SK-N-SH treated with all-trans-retinoic acid at 6 μM for 48 hours (cell line): ENCODE measurements around the gene SNED1.

Experiments used
- ATAC-seq: fragments of 200-7000 bp; cut with Tn5 transposase; 3 replicates; pipeline ENCODE4 v1.9.1; 2020; ENCODE audit warnings: mild to moderate bottlenecking, moderate library complexity
- ARNTL ChIP-seq: fragments of 450-650 bp; formaldehyde crosslinking; IDR thresholded peaks from 2 replicates; pipeline ENCODE4 v1.5.0; 2020; ENCODE audit warnings: low read depth, mild to moderate bottlenecking, moderate library complexity, borderline replicate concordance
- BACH2 ChIP-seq: fragments of 250-450 bp; sonication (Bioruptor Pico); IDR thresholded peaks from 2 replicates; pipeline ENCODE4 v1.9.0; 2021; ENCODE audit warnings: mild to moderate bottlenecking, borderline replicate concordance
- ESRRG ChIP-seq: fragments of 250-450 bp; sonication (Bioruptor Pico); IDR thresholded peaks from 2 replicates; pipeline ENCODE4 v1.6.1; 2021; ENCODE audit warnings: mild to moderate bottlenecking
- GLIS3 ChIP-seq: fragments of 250-450 bp; sonication (Bioruptor Pico); IDR thresholded peaks from 2 replicates; pipeline ENCODE4 v1.5.0; 2020; ENCODE audit warnings: mild to moderate bottlenecking, moderate library complexity
- OSR1 ChIP-seq: fragments of 250-450 bp; sonication (Bioruptor Pico); IDR thresholded peaks from 2 replicates; pipeline ENCODE4 v1.8.0; 2022; ENCODE audit warnings: moderate library complexity, mild to moderate bottlenecking, inconsistent platforms
- PPARA ChIP-seq: fragments of 250-450 bp; sonication (Bioruptor Pico); IDR thresholded peaks from 2 replicates; pipeline ENCODE4 v1.5.0; 2020; ENCODE audit warnings: mild to moderate bottlenecking, borderline replicate concordance
- RARB ChIP-seq: fragments of 250-450 bp; sonication (Bioruptor Pico); IDR thresholded peaks from 2 replicates; pipeline ENCODE4 v1.8.0; 2021; ENCODE audit warnings: mild to moderate bottlenecking, moderate library complexity
- TCF4 ChIP-seq: fragments of 250-450 bp; sonication (Bioruptor Pico); IDR thresholded peaks from 2 replicates; pipeline ENCODE4 v1.8.0; 2021; ENCODE audit warnings: mild to moderate bottlenecking, moderate library complexity, borderline replicate concordance
- TOX ChIP-seq: fragments of 250-450 bp; sonication (Bioruptor Pico); IDR thresholded peaks from 2 replicates; pipeline ENCODE4 v1.8.0; 2021; ENCODE audit warnings: mild to moderate bottlenecking, moderate library complexity, borderline replicate concordance
- ZC3H10 ChIP-seq: fragments of 250-450 bp; sonication (Bioruptor Pico); IDR thresholded peaks from 2 replicates; pipeline ENCODE4 v1.5.1; 2021; ENCODE audit warnings: mild to moderate bottlenecking, moderate library complexity
- ZFP3 ChIP-seq: fragments of 250-450 bp; sonication (Bioruptor Pico); IDR thresholded peaks from 2 replicates; pipeline ENCODE4 v1.5.0; 2020; ENCODE audit warnings: mild to moderate bottlenecking, moderate library complexity
- ZFP30 ChIP-seq: fragments of 450-650 bp; formaldehyde crosslinking; IDR thresholded peaks from 2 replicates; pipeline ENCODE4 v1.5.0; 2022; ENCODE audit warnings: mild to moderate bottlenecking, moderate library complexity
- ZNF565 ChIP-seq: fragments of 450-650 bp; formaldehyde crosslinking; conservative IDR thresholded peaks from 2 replicates; pipeline ENCODE4 v1.5.0; 2020; ENCODE audit warnings: low read depth, mild to moderate bottlenecking, moderate library complexity
- ZNF70 ChIP-seq: fragments of 450-650 bp; formaldehyde crosslinking; IDR thresholded peaks from 2 replicates; pipeline ENCODE4 v1.5.0; 2020; ENCODE audit warnings: mild to moderate bottlenecking, moderate library complexity
- TF ChIP-seq, protein P1 (sequence below): fragments of 250-450 bp; sonication (Bioruptor Pico); IDR thresholded peaks from 2 replicates; pipeline ENCODE4 v1.5.0; 2020; ENCODE audit warnings: mild to moderate bottlenecking, moderate library complexity
- TF ChIP-seq, protein P2 (sequence below): fragments of 250-450 bp; sonication (Bioruptor Pico); IDR thresholded peaks from 2 replicates; pipeline ENCODE4 v1.5.1; 2020; ENCODE audit warnings: low read depth, mild to moderate bottlenecking, moderate library complexity
- TF ChIP-seq, protein P3 (sequence below): fragments of 250-450 bp; sonication (Bioruptor Pico); IDR thresholded peaks from 2 replicates; pipeline ENCODE4 v1.8.0; 2020; ENCODE audit warnings: mild to moderate bottlenecking, moderate library complexity, borderline replicate concordance
- TF ChIP-seq, protein P4 (sequence below): fragments of 250-450 bp; sonication (Bioruptor Pico); IDR thresholded peaks from 2 replicates; pipeline ENCODE4 v1.8.0; 2021; ENCODE audit warnings: low read depth, mild to moderate bottlenecking, moderate library complexity, borderline replicate concordance

SNED1 gene

DNA sequence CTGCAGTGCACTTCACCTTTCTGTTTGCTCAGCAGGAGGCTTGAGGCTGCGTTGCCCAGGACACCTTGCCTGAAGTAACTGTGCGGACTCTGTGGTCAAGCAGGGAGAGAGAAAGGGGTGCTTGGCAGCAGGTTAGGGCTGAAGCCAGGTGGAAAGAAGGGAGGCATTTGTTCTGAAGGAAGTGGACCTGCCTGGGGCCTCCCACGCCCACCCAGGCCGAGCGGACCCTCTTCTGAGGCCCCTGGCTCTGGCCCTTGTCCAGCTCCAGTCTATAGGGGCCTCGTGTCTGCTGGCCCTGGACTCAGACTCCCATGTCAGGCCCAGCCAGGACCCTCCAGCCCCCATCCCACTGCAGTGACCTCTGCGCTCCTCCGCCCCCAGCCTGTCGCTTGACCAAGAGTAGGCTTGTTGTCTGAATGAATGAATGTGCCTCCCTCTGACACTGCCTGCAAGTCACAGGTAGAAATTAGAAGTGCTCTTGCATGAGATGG, 2.5 kb downstream of the SNED1 start:
- ATAC-seq: no peak
- TF ChIP-seq ESRRG (CRISPR knock-in tag) (no peak), ZC3H10 (CRISPR knock-in tag) (no peak), GLIS3 (CRISPR knock-in tag) (no peak), OSR1 (CRISPR knock-in tag) (no peak), TOX (CRISPR knock-in tag) (no peak), RARB (CRISPR knock-in tag) (no peak), ZFP3 (CRISPR knock-in tag) (no peak)
- TF ChIP-seq, protein P1, sequence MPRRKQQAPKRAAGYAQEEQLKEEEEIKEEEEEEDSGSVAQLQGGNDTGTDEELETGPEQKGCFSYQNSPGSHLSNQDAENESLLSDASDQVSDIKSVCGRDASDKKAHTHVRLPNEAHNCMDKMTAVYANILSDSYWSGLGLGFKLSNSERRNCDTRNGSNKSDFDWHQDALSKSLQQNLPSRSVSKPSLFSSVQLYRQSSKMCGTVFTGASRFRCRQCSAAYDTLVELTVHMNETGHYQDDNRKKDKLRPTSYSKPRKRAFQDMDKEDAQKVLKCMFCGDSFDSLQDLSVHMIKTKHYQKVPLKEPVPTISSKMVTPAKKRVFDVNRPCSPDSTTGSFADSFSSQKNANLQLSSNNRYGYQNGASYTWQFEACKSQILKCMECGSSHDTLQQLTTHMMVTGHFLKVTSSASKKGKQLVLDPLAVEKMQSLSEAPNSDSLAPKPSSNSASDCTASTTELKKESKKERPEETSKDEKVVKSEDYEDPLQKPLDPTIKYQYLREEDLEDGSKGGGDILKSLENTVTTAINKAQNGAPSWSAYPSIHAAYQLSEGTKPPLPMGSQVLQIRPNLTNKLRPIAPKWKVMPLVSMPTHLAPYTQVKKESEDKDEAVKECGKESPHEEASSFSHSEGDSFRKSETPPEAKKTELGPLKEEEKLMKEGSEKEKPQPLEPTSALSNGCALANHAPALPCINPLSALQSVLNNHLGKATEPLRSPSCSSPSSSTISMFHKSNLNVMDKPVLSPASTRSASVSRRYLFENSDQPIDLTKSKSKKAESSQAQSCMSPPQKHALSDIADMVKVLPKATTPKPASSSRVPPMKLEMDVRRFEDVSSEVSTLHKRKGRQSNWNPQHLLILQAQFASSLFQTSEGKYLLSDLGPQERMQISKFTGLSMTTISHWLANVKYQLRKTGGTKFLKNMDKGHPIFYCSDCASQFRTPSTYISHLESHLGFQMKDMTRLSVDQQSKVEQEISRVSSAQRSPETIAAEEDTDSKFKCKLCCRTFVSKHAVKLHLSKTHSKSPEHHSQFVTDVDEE (CRISPR knock-in tag): no peak
- TF ChIP-seq, protein P2, sequence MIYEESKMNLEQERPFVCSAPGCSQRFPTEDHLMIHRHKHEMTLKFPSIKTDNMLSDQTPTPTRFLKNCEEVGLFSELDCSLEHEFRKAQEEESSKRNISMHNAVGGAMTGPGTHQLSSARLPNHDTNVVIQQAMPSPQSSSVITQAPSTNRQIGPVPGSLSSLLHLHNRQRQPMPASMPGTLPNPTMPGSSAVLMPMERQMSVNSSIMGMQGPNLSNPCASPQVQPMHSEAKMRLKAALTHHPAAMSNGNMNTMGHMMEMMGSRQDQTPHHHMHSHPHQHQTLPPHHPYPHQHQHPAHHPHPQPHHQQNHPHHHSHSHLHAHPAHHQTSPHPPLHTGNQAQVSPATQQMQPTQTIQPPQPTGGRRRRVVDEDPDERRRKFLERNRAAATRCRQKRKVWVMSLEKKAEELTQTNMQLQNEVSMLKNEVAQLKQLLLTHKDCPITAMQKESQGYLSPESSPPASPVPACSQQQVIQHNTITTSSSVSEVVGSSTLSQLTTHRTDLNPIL: no peak
- TF ChIP-seq, all 23 proteins: peak for 0

DNA sequence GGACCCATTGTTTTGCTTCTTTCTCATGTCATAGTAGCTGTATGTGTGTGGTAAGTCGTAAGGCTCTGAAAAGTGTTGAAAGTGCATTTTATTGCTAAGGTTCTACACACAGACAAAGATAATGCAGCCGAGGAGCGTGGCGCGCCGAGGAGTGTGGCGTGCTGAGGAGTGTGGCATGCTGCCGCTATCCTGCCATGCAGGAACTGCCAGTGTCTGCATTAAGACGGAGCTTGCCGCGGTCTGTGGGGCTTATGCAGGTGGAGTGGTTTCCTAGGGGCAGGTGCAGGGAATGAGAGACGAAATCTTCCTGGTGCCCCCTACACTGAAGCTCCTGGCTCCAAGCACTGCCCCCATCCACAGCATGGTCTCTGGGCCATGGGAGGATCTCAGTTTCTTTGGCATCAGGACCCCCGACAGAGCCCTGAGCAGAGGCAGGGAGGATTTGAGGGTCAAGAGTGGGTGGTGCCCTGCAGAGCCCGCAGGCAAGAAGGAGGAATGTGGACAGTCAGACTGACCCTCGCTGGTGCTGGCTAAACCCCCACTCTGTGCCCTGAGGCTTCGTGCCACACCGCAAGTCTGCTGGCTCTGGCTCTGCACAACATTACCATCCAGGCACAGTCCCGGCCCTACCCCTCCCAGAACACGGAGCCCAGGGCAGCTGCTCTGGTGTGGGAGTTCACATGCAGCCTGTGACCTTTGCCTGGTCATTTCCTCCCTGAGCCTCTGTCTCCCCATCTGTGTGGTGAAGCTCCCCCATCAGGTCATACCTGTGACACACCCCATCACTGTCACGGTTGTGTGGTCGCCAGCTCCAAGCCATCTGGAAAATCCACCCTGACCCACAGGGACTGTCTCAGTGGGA, 3.2 kb downstream of the SNED1 start:
- TF ChIP-seq, protein P1 (CRISPR knock-in tag): no peak
- TF ChIP-seq, protein P3, sequence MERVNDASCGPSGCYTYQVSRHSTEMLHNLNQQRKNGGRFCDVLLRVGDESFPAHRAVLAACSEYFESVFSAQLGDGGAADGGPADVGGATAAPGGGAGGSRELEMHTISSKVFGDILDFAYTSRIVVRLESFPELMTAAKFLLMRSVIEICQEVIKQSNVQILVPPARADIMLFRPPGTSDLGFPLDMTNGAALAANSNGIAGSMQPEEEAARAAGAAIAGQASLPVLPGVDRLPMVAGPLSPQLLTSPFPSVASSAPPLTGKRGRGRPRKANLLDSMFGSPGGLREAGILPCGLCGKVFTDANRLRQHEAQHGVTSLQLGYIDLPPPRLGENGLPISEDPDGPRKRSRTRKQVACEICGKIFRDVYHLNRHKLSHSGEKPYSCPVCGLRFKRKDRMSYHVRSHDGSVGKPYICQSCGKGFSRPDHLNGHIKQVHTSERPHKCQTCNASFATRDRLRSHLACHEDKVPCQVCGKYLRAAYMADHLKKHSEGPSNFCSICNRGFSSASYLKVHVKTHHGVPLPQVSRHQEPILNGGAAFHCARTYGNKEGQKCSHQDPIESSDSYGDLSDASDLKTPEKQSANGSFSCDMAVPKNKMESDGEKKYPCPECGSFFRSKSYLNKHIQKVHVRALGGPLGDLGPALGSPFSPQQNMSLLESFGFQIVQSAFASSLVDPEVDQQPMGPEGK (CRISPR knock-in tag): no peak
- TF ChIP-seq ZFP3 (CRISPR knock-in tag): no peak
- no peak for TF ChIP-seq OSR1 (CRISPR knock-in tag)
- TF ChIP-seq, protein P4, sequence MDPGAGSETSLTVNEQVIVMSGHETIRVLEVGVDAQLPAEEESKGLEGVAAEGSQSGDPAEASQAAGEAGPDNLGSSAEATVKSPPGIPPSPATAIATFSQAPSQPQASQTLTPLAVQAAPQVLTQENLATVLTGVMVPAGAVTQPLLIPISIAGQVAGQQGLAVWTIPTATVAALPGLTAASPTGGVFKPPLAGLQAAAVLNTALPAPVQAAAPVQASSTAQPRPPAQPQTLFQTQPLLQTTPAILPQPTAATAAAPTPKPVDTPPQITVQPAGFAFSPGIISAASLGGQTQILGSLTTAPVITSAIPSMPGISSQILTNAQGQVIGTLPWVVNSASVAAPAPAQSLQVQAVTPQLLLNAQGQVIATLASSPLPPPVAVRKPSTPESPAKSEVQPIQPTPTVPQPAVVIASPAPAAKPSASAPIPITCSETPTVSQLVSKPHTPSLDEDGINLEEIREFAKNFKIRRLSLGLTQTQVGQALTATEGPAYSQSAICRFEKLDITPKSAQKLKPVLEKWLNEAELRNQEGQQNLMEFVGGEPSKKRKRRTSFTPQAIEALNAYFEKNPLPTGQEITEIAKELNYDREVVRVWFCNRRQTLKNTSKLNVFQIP (CRISPR knock-in tag): no peak
- TF ChIP-seq PPARA (CRISPR knock-in tag): no peak
- TF ChIP-seq TOX (CRISPR knock-in tag): no peak
- TF ChIP-seq BACH2: no peak
- no peak for TF ChIP-seq TCF4 (CRISPR knock-in tag)
- no peak for TF ChIP-seq ARNTL
- ATAC-seq: no peak

DNA sequence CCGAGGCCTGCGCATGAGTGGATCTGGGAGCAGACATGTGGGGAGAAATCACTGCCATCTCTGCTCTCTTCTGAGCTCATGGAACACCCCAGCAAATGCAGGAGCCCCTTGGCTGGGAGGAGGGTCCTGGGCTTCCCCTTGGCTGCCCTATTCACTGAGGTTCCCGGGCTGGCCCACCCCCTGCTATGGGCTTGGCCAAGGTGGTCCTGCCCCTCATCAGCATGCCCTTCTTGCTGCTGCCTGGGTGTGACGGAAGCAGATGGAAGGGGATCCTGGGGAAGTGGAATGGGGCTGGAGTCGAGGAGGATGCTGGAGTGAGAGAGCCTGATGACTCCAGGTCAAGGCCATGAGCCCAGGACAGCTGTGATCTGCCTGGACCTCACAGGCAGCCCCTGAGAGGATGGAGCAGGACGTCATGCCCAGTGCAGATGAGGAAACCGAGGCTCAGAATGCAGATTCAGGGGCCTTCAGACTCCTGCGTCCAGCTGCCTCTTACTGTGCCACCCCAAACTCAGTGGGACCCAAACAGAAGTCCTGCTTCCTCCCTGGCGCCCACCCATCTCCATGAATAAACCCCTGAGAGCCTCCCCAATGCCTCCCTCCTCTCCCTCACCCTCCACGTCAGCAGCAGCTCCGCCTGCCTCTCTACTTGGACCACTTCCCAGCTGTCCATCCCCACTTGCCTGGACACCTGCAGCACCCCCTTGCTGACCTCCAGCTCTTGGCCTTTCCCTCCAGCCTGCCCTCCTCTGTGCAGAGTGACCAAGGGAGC, 4.0 kb downstream of the SNED1 start:
- ATAC-seq: no peak
- TF ChIP-seq, protein P4 (CRISPR knock-in tag): no peak
- TF ChIP-seq RARB (CRISPR knock-in tag) (no peak), OSR1 (CRISPR knock-in tag) (no peak), TCF4 (CRISPR knock-in tag) (no peak), ZNF70 (no peak), ARNTL (no peak), PPARA (CRISPR knock-in tag) (no peak), BACH2 (no peak), ZFP30 (CRISPR knock-in tag) (no peak), ZNF565 (CRISPR knock-in tag) (no peak), GLIS3 (CRISPR knock-in tag) (no peak)
- TF ChIP-seq, protein P3 (CRISPR knock-in tag): no peak
